Astrocyte of the spinal cord (primary cell): Measurements from ENCODE around the gene NCOA3.

Source experiments
- DNase-seq: peaks from one replicate; pipeline ENCODE4 v3.0.0; 2011; ENCODE audit warnings: low read depth, low spot score
- H3K4me3 ChIP-seq: 2 replicates; pipeline ENCODE4 v1.5.1; 2011; ENCODE audit warnings: low read depth, mild to moderate bottlenecking, low read length, moderate library complexity
- in situ Hi-C: cut with HindIII; loops from 2 replicates; pipeline ENCODE4 v1.10.0; 2017; ENCODE audit warnings: low sequenced_read_pairs
- TF ChIP-seq, protein P1 (sequence below): IDR thresholded peaks from 2 replicates; pipeline ENCODE4 v1.5.1; 2012; ENCODE audit warnings: low read depth, mild to moderate bottlenecking, low read length, inconsistent platforms

NCOA3 gene

DNA sequence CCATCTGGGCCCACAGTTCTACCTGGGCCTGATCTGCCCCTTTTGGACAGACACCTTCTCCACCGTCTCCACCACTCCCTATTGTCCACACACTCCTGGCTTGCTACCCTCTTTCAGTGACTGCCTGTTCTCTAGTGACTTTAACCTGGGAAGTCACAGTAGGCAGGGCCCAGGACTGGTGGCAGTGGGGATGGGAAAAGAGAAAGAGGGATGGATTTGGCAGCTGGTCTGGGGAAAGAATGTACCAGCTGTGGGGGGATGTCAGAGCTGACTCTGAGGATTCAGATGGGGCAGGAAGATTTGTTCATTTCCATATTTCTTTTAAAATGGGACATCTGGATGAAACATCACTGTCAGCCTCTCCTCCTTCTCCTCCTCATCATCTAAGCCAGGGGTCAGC, 198.1 kb downstream of the NCOA3 start:
- TF ChIP-seq, protein P1, sequence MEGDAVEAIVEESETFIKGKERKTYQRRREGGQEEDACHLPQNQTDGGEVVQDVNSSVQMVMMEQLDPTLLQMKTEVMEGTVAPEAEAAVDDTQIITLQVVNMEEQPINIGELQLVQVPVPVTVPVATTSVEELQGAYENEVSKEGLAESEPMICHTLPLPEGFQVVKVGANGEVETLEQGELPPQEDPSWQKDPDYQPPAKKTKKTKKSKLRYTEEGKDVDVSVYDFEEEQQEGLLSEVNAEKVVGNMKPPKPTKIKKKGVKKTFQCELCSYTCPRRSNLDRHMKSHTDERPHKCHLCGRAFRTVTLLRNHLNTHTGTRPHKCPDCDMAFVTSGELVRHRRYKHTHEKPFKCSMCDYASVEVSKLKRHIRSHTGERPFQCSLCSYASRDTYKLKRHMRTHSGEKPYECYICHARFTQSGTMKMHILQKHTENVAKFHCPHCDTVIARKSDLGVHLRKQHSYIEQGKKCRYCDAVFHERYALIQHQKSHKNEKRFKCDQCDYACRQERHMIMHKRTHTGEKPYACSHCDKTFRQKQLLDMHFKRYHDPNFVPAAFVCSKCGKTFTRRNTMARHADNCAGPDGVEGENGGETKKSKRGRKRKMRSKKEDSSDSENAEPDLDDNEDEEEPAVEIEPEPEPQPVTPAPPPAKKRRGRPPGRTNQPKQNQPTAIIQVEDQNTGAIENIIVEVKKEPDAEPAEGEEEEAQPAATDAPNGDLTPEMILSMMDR: no peak
- DNase-seq: no peak
- no peak overlapping the region for H3K4me3 ChIP-seq
- in situ Hi-C loops: no loop called here

DNA sequence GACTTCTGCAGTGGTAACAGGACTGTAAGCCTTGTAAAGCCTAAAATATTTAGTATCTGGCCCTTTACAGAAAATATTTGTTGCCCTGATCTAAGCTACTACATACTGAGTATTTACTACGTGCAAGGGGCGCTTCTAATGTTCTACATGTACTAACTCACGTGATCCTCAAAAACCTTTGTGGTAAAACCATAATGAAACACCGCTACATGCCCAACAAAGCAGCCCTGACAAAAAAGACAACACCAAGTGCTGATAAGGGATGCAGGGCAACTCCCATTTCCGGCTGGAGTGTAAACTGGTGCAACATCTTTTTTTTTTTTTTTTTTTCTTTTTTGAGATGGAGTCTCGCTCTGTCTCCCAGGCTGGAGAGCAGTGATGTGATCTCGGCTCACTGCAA, 198.6 kb downstream of the NCOA3 start:
- DNase-seq: no peak
- no peak overlapping the region for H3K4me3 ChIP-seq
- in situ Hi-C loops: no loop called here
- TF ChIP-seq, protein P1: no peak

DNA sequence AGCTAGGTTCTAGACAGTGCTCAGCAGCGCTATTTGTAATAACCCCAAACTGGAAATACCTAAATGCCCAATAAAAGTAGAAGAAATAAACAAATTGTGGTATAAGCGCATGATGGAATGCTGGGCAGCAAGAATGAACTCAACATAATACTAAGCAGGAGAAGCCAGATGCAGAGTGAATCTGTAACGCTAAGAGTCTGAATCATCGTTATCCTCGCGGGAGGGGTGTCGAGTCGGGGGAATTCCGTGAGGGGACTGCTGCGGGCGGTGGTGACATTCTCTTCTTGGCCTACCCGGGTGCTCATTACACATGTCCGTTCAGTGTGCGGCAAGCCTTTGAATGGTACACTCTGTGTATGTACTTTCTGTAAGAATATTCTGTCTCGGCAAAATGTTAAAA, 199.9 kb downstream of the NCOA3 start:
- H3K4me3 ChIP-seq: no peak overlapping the region
- no peak for DNase-seq
- in situ Hi-C loops: no loop called here
- TF ChIP-seq, protein P1: no peak

DNA sequence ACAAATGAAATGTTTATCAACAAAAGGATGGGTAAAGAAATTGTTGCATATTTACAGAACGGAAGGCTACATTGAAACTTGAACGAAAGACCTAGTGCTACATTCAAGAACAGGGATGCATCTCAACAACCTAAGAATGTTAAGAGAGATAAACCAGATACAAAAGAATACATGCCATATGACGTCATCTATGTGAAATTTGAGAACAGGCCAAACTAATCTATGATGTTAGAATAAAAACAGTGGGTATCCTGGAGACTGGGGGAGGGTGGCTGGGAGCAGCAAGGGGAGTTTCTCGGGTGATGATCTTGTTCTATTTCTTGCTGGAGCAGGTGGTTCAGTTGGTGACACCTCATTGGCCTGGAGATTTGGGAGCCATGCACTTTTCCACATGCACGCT, 202.1 kb downstream of the NCOA3 start:
- DNase-seq: no peak
- in situ Hi-C loops: no loop called here
- TF ChIP-seq, protein P1: no peak

GRCh38 chr20:47704746-47705496, 203.2 kb downstream of the NCOA3 start:
- no peak for DNase-seq
- in situ Hi-C loops: no loop called here
- TF ChIP-seq, protein P1: no peak
- H3K4me3 ChIP-seq: no peak overlapping the region

More for the DNA sequence above, 202.1 kb downstream of the NCOA3 start:
- H3K4me3 ChIP-seq: no peak overlapping the region

DNA sequence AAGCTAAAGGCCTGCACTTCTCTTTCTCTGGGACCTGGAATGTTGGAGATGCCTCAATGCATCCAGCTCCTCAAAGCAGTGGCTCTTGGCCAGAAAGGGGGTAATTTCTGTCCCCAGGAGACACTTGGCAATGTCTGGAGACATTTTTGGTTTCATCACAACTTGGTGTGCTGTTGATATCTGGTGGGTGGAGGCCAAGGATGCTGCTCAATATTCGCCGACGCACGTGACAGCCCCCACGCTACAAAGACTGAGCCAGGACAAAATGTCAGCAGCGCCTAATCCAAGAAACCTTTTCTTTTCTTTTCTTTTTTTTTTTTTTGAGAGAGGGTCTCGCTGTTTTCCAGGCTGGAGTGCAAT, 203.8 kb downstream of the NCOA3 start:
- no peak for DNase-seq
- H3K4me3 ChIP-seq: no peak overlapping the region
- in situ Hi-C loops: no loop called here
- TF ChIP-seq, protein P1: no peak
